Measurements from ENCODE around the gene DCANP1. TPM values are rescaled to one million over a fixed set of nuclear protein-coding genes. Genes with fewer than 3 reads are reported as not detected.

DCANP1 gene
- total RNA-seq, 1 experiment from 2014 or later, result not detected

GRCh38 chr5:135486131-135487036 lies 39.2 kb upstream of the DCANP1 start:
- Mint-ChIP-seq H3K4me3 (ENCODE audit: unreplicated experiment) (no peak overlapping the region), H3K27me3 (ENCODE audit: insufficient read depth, unreplicated experiment) (no peaks in the 10 kb centered on the region), H3K4me1 (ENCODE audit: low read depth, unreplicated experiment) (peaks cover 26% of the 10 kb centered on the region), H3K27ac (ENCODE audit: unreplicated experiment) (no peak overlapping the region), H3K36me3 (ENCODE audit: insufficient read depth, unreplicated experiment) (no peaks in the 10 kb centered on the region), H3K9me3 (ENCODE audit: unreplicated experiment) (no peaks in the 10 kb centered on the region)
- intact Hi-C loops (cut with micrococcal nuclease; ENCODE audit: unreplicated experiment), result no loop called here
- no TSS peak for BruUV-seq (replicated peaks)
- Histone ChIP-seq H3K9me3 (no peaks in the 10 kb centered on the region), H3K36me3 (ENCODE audit: control insufficient read depth, insufficient read depth, low read length) (no peaks in the 10 kb centered on the region), H3K27me3 (replicated peaks; ENCODE audit: control insufficient read depth, insufficient read depth, low read length) (no peaks in the 10 kb centered on the region), H3K4me3 (ENCODE audit: low read depth, low read length) (no peak overlapping the region), H3K4me1 (peaks cover 32% of the 10 kb centered on the region)
- TF ChIP-seq CTCF (IDR thresholded peaks at IDR 0.05; ENCODE audit: insufficient read depth in 1 of 2, low read depth in 1 of 2, low read length in 1 of 2, severe bottlenecking in 1 of 2, unreplicated experiment in 1 of 2), result no peak
- ChIA-PET POLR2A (no interaction called here), CTCF (interaction anchor here (1.9 to 2.9 kb wide), 3 partner anchors 20 to 80 kb away, joined by 5 to 18 read pairs (median 17); no protein-coding TSS in a partner anchor)
- no peak for DNase-seq

- no peak for TF ChIP-seq CTCF (IDR thresholded peaks at IDR 0.05; ENCODE audit: insufficient read depth in 1 of 2, low read depth in 1 of 2, low read length in 1 of 2, severe bottlenecking in 1 of 2, unreplicated experiment in 1 of 2)
- no TSS peak for BruUV-seq (replicated peaks)
- H3K4me1 ChIP-seq, result peaks cover 15% of the 10 kb centered on the region
- Mint-ChIP-seq H3K4me3 (ENCODE audit: unreplicated experiment) (no peak overlapping the region), H3K4me1 (ENCODE audit: low read depth, unreplicated experiment) (peaks cover 21% of the 10 kb centered on the region), H3K36me3 (ENCODE audit: insufficient read depth, unreplicated experiment) (no peaks in the 10 kb centered on the region), H3K27me3 (ENCODE audit: insufficient read depth, unreplicated experiment) (no peaks in the 10 kb centered on the region), H3K27ac (ENCODE audit: unreplicated experiment) (no peak overlapping the region), H3K9me3 (ENCODE audit: unreplicated experiment) (no peaks in the 10 kb centered on the region)
- no peaks in the 10 kb centered on the region for H3K36me3 ChIP-seq (ENCODE audit: control insufficient read depth, insufficient read depth, low read length)
- H3K9me3 ChIP-seq, result no peaks in the 10 kb centered on the region
- intact Hi-C loops (cut with micrococcal nuclease; ENCODE audit: unreplicated experiment), result no loop called here
- ChIA-PET POLR2A (no interaction called here), CTCF (interaction anchor here (0.9 kb wide), 1 partner anchor 18 kb away, joined by 3 read pairs; no protein-coding TSS in a partner anchor)
- DNase-seq, result no peak
- no peaks in the 10 kb centered on the region for H3K27me3 ChIP-seq (replicated peaks; ENCODE audit: control insufficient read depth, insufficient read depth, low read length)
- no peak overlapping the region for H3K4me3 ChIP-seq (ENCODE audit: low read depth, low read length)
Observed at GRCh38 chr5:135484674-135485086, 37.5 kb upstream of the DCANP1 start.

- Histone ChIP-seq H3K9me3 (no peaks in the 10 kb centered on the region), H3K36me3 (ENCODE audit: control insufficient read depth, insufficient read depth, low read length) (no peaks in the 10 kb centered on the region), H3K27me3 (replicated peaks; ENCODE audit: control insufficient read depth, insufficient read depth, low read length) (no peaks in the 10 kb centered on the region), H3K4me3 (ENCODE audit: low read depth, low read length) (no peak overlapping the region), H3K4me1 (peaks cover 3% of the 10 kb centered on the region; the same call in 1 of the 2 replicates)
- Mint-ChIP-seq H3K27ac (ENCODE audit: unreplicated experiment) (no peak overlapping the region), H3K36me3 (ENCODE audit: insufficient read depth, unreplicated experiment) (no peaks in the 10 kb centered on the region), H3K4me1 (ENCODE audit: low read depth, unreplicated experiment) (peaks cover 12% of the 10 kb centered on the region), H3K27me3 (ENCODE audit: insufficient read depth, unreplicated experiment) (no peaks in the 10 kb centered on the region), H3K4me3 (ENCODE audit: unreplicated experiment) (no peak overlapping the region), H3K9me3 (ENCODE audit: unreplicated experiment) (no peaks in the 10 kb centered on the region)
- no peak for DNase-seq
- intact Hi-C loops (cut with micrococcal nuclease; ENCODE audit: unreplicated experiment), result no loop called here
- no TSS peak for BruUV-seq (replicated peaks)
- CTCF ChIA-PET, result no interaction called here
- POLR2A ChIA-PET, result no interaction called here
- no peak for TF ChIP-seq CTCF (IDR thresholded peaks at IDR 0.05; ENCODE audit: insufficient read depth in 1 of 2, low read depth in 1 of 2, low read length in 1 of 2, severe bottlenecking in 1 of 2, unreplicated experiment in 1 of 2)
Observed at GRCh38 chr5:135483254-135483653, 36.1 kb upstream of the DCANP1 start.
